Fibroblast of mammary gland (primary cell): ENCODE measurements around the gene ENKUR.
A peak's percentile ranks its signal among the peaks of the same experiment; 100 is the strongest.

Experiments
- DNase-seq: peaks from one replicate; pipeline ENCODE4 v3.0.0-alpha.2; 2010; ENCODE audit warnings: low read depth
- H3K4me3 ChIP-seq: 2 replicates; pipeline ENCODE4 v1.5.1; 2011; ENCODE audit warnings: low read depth, mild to moderate bottlenecking, low read length, moderate library complexity; ENCODE audit not compliant: control insufficient read depth
- CTCF ChIP-seq: conservative IDR thresholded peaks from 2 replicates; pipeline ENCODE4 v1.5.1; 2011; ENCODE audit warnings: low read depth, low read length, inconsistent platforms; ENCODE audit not compliant: control insufficient read depth, insufficient read depth

The ENKUR gene

GRCh38 chr10:25015828-25016375, at the start of gene ENKUR:
Gene ENKUR, minus strand, starts transcription at chr10:25016158. Its CDS starts 222 bp downstream, at chr10:25015936.
- no peak for TF ChIP-seq CTCF
- DNase-seq, result peak; percentile 92

GRCh38 chr10:25064401-25064800, 48.4 kb upstream of the ENKUR start:
- no peak for TF ChIP-seq CTCF

More at GRCh38 chr10:25015828-25016375, at the start of gene ENKUR:
- peak within 1 kb of the TSS; percentile 74 for H3K4me3 ChIP-seq

GRCh38 chr10:25063644-25064043, 47.7 kb upstream of the ENKUR start:
- no peak for TF ChIP-seq CTCF
- H3K4me3 ChIP-seq, result no peak overlapping the region
- no peak for DNase-seq

More at GRCh38 chr10:25064401-25064800, 48.4 kb upstream of the ENKUR start:
- no peak for DNase-seq
- H3K4me3 ChIP-seq, result no peak overlapping the region

GRCh38 chr10:25063157-25063556, 47.2 kb upstream of the ENKUR start:
- no peak overlapping the region for H3K4me3 ChIP-seq
- no peak for DNase-seq
- no peak for TF ChIP-seq CTCF

- TF ChIP-seq CTCF, result no peak
- peak; percentile 33 for DNase-seq
- H3K4me3 ChIP-seq, result no peak overlapping the region
Measured at GRCh38 chr10:25061711-25062449, 45.9 kb upstream of the ENKUR start.

- no peak for DNase-seq
- no peak overlapping the region for H3K4me3 ChIP-seq
- no peak for TF ChIP-seq CTCF
Measured at GRCh38 chr10:25061125-25061524, 45.2 kb upstream of the ENKUR start.
